SK-N-SH (cell line): ENCODE results near the gene ANKRD60.

ENCODE experiments used
- JUND ChIP-seq: IDR thresholded peaks from 2 replicates; pipeline ENCODE4 v1.4.0; 2012
- POLR2AphosphoS5 ChIP-seq: IDR thresholded peaks from 2 replicates; pipeline ENCODE4 v1.6.1; 2012; ENCODE audit warnings: low read depth, low read length

GRCh38 chr20:58233881-58234528, 5.6 kb upstream of the ANKRD60 start:
- TF ChIP-seq POLR2AphosphoS5, result no peak
- no peak for TF ChIP-seq JUND
